ENCODE data around the gene RNASE11. TPM values are rescaled to one million over a fixed set of nuclear protein-coding genes. Genes with fewer than 3 reads are reported as not detected.

Gene RNASE11
- polyA plus RNA-seq, 1 donor (not counting 4 experiments of a cell fraction or from before 2014, with no cell fraction given): not detected

GRCh38 chr14:20560961-20561360, 26.8 kb downstream of the RNASE11 start, which contains the start of gene RNASE9:
RNASE9 (minus strand) TSS chr14:20561047.
- no peaks in the 10 kb centered on the region for H3K4me1 ChIP-seq (ENCODE audit: control insufficient read depth, extremely low read depth, insufficient read depth, low read length)
- no peak within 1 kb of the TSS for H3K27ac ChIP-seq (ENCODE audit: control insufficient read depth, insufficient read depth, low read length)
- no peak within 1 kb of the TSS for H3K4me2 ChIP-seq (ENCODE audit: control insufficient read depth, extremely low read depth, insufficient read depth, low read depth, low read length)
- no peaks in the 10 kb centered on the region for H3K36me3 ChIP-seq (ENCODE audit: control insufficient read depth in 2 of 2, extremely low read depth in 1 of 2, insufficient read depth in 2 of 2, low read length in 2 of 2)
- H3K9ac ChIP-seq (ENCODE audit: control insufficient read depth, extremely low read depth, insufficient read depth, low read length): no peak within 1 kb of the TSS
- DNase-seq (ENCODE audit: low read depth, low spot score) (no peak), FAIRE-seq (no peak)
- no peak within 1 kb of the TSS for H2AFZ ChIP-seq (ENCODE audit: control insufficient read depth, low read length)
- no peaks in the 10 kb centered on the region for H3K27me3 ChIP-seq (ENCODE audit: control insufficient read depth, extremely low read depth, insufficient read depth, low read length)
- no peaks in the 10 kb centered on the region for H3K9me1 ChIP-seq (ENCODE audit: control insufficient read depth, extremely low read depth, insufficient read depth, low read length)
- H3K79me2 ChIP-seq (ENCODE audit: control insufficient read depth, insufficient read depth, low read length): no peaks in the 10 kb centered on the region
- H4K20me1 ChIP-seq (ENCODE audit: control insufficient read depth, extremely low read depth, insufficient read depth, low read length): no peaks in the 10 kb centered on the region
- H3K4me3 ChIP-seq (ENCODE audit: control insufficient read depth in 2 of 3, extremely low read depth in 1 of 3, insufficient read depth in 2 of 3, low read depth in 1 of 3, low read length in 3 of 3): no peak within 1 kb of the TSS
- TF ChIP-seq CTCF (optimal IDR thresholded peaks at IDR 0.05 in 1 of 3, IDR thresholded peaks at IDR 0.05 in 1 of 3, conservative IDR thresholded peaks at IDR 0.05 in 1 of 3; ENCODE audit: extremely low read depth in 1 of 3, insufficient read depth in 2 of 3, low read length in 3 of 3): no peak
- TF ChIP-seq EZH2 (IDR thresholded peaks at IDR 0.05; ENCODE audit: low read length): no peak
- dilution Hi-C loops (cut with MboI; ENCODE audit: extremely low pct_ligation_motif_present, low sequenced_read_pairs): no loop called here
- H3K9me3 ChIP-seq (ENCODE audit: control insufficient read depth, low read depth, low read length): no peaks in the 10 kb centered on the region

GRCh38 chr14:20559461-20559904, 28.3 kb downstream of the RNASE11 start:
- Histone ChIP-seq H3K9ac (ENCODE audit: control insufficient read depth, extremely low read depth, insufficient read depth, low read length) (no peak overlapping the region), H4K20me1 (ENCODE audit: control insufficient read depth, extremely low read depth, insufficient read depth, low read length) (no peaks in the 10 kb centered on the region), H3K4me3 (ENCODE audit: control insufficient read depth in 2 of 3, extremely low read depth in 1 of 3, insufficient read depth in 2 of 3, low read depth in 1 of 3, low read length in 3 of 3) (no peak overlapping the region), H3K9me3 (ENCODE audit: control insufficient read depth, low read depth, low read length) (no peaks in the 10 kb centered on the region), H3K4me1 (ENCODE audit: control insufficient read depth, extremely low read depth, insufficient read depth, low read length) (no peaks in the 10 kb centered on the region), H2AFZ (ENCODE audit: control insufficient read depth, low read length) (no peak overlapping the region), H3K27me3 (ENCODE audit: control insufficient read depth, extremely low read depth, insufficient read depth, low read length) (no peaks in the 10 kb centered on the region), H3K4me2 (ENCODE audit: control insufficient read depth, extremely low read depth, insufficient read depth, low read depth, low read length) (no peak overlapping the region), H3K27ac (ENCODE audit: control insufficient read depth, insufficient read depth, low read length) (no peak overlapping the region), H3K79me2 (ENCODE audit: control insufficient read depth, insufficient read depth, low read length) (no peaks in the 10 kb centered on the region), H3K9me1 (ENCODE audit: control insufficient read depth, extremely low read depth, insufficient read depth, low read length) (no peaks in the 10 kb centered on the region), H3K36me3 (ENCODE audit: control insufficient read depth in 2 of 2, extremely low read depth in 1 of 2, insufficient read depth in 2 of 2, low read length in 2 of 2) (no peaks in the 10 kb centered on the region)
- TF ChIP-seq CTCF (optimal IDR thresholded peaks at IDR 0.05 in 1 of 3, IDR thresholded peaks at IDR 0.05 in 1 of 3, conservative IDR thresholded peaks at IDR 0.05 in 1 of 3; ENCODE audit: extremely low read depth in 1 of 3, insufficient read depth in 2 of 3, low read length in 3 of 3) (no peak), EZH2 (IDR thresholded peaks at IDR 0.05; ENCODE audit: low read length) (no peak)
- dilution Hi-C loops (cut with MboI; ENCODE audit: extremely low pct_ligation_motif_present, low sequenced_read_pairs): no loop called here
- no peak for DNase-seq (ENCODE audit: low read depth, low spot score)
- FAIRE-seq: no peak
